Measurements from ENCODE around the gene PPP4R3B.

PPP4R3B gene

GRCh38 chr2:55511508-55512124, 105.8 kb downstream of the PPP4R3B start:
- no peak for DNase-seq

GRCh38 chr2:55502590-55503141, 114.8 kb downstream of the PPP4R3B start:
- DNase-seq, result no peak

GRCh38 chr2:55500025-55500424, 117.4 kb downstream of the PPP4R3B start:
- no peak for DNase-seq

GRCh38 chr2:55498582-55498981, 118.8 kb downstream of the PPP4R3B start:
- DNase-seq, result no peak
